T-helper 2 cell treated with Interferon-gamma antibody and Interleukin-4, amounts not matched to agents 100 ng/mL and 5 ng/mL, for 36 hours (primary cell): ENCODE results near the gene TMEM26. TPM values are rescaled to one million over a fixed set of nuclear protein-coding genes. Genes with fewer than 3 reads are reported as not detected.

Source experiments
- total RNA-seq: library from RNA; stranded (reverse); gene quantifications from 2 replicates; pipeline ENCODE4 v1.2.3, GENCODE V29; 2022

Gene TMEM26
- total RNA-seq, 1 donor from 2014 or later, result not detected

Other genes with a start within 250 kb of the TMEM26 start
- gene CABCOCO1, start 209.5 kb upstream of the TMEM26 start, total RNA-seq, result not detected in 2 replicates